Skeletal muscle tissue (tissue), 4 donors: ENCODE results near the gene GFER. TPM values are rescaled to one million over a fixed set of nuclear protein-coding genes. Genes with fewer than 3 reads are reported as not detected.
"Not testable (repeated sequence)": the region's sequence is repeated elsewhere in the genome, so short reads cannot be mapped to it uniquely, and the experiment has no call there.

Source experiments
- H3K27ac ChIP-seq: one replicate; pipeline ENCODE4 v1.7.0; 2013; ENCODE audit warnings: mild to moderate bottlenecking, low read depth, low read length, inconsistent platforms
- H3K27me3 ChIP-seq, 3 donors: one replicate each; pipeline ENCODE4 v1.7.0; 2013; ENCODE audit warnings: low read length in 3 of 3; ENCODE audit not compliant: control insufficient read depth in 3 of 3, insufficient read depth in 3 of 3
- H3K36me3 ChIP-seq, 3 donors: one replicate each; pipeline ENCODE4 v1.7.0; 2013; ENCODE audit warnings: low read length in 3 of 3; ENCODE audit not compliant: control insufficient read depth in 3 of 3, insufficient read depth in 3 of 3
- H3K4me1 ChIP-seq, 3 donors: one replicate each; pipeline ENCODE4 v1.7.0; 2013; ENCODE audit warnings: low read length in 3 of 3, mild to moderate bottlenecking in 3 of 3; ENCODE audit not compliant: control insufficient read depth in 3 of 3, insufficient read depth in 3 of 3
- H3K4me3 ChIP-seq, 3 donors: one replicate each; pipeline ENCODE4 v1.7.0; 2013; ENCODE audit warnings: low read length in 3 of 3
- H3K9ac ChIP-seq, 3 donors: one replicate each; pipeline ENCODE4 v1.7.0; 2013; ENCODE audit warnings: low read length in 3 of 3, mild to moderate bottlenecking in 3 of 3, moderate library complexity in 2 of 3, low read depth in 1 of 3
- H3K9me3 ChIP-seq, 3 donors: one replicate each; pipeline ENCODE4 v1.7.0; 2013; ENCODE audit warnings: low read length in 3 of 3; ENCODE audit not compliant: control insufficient read depth in 3 of 3
- total RNA-seq: library from RNA; depleted of rRNA; stranded (reverse); fragments of >200 nt; gene quantifications from one replicate; pipeline ENCODE4 v1.2.3, GENCODE V29; 2014
- donor health status: Osteomylitis.

Gene GFER
- total RNA-seq, 1 donor from 2014 or later: 4.7 TPM

DNA sequence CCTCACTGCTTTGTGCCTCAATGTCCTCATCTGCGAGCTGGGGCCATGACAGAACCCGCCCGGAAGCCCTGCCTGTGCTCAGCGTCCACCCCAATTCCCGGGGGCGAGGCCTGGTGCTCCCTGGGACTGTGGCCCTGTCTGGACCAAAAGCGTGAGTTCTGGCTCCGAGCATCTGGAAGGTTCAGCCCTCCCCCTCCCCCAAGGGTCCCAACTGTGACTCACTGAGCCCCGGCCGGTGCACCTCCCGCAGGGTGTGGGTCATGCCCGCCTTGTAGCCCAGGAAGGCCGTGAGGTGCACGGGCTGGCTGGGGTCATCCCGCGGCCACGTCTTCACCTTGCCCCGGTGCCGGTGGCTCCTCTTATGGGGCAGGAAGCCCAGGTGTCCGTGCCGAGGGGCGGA is 30.3 kb upstream of the GFER start:
- Histone ChIP-seq H3K9ac (peak overlapping the region; percentile 91 to 98 (median 97)), H3K4me1 (peaks cover 28 to 51% (median 36%) of the 10 kb centered on the region in 3 donors), H3K27me3 (no peaks in the 10 kb centered on the region), H3K36me3 (peaks cover 2 to 8% (median 5%) of the 10 kb centered on the region in 3 donors), H3K27ac (peak overlapping the region; percentile 97), H3K4me3 (peak overlapping the region; percentile 78 to 90 (median 88)), H3K9me3 (no peaks in the 10 kb centered on the region)

DNA sequence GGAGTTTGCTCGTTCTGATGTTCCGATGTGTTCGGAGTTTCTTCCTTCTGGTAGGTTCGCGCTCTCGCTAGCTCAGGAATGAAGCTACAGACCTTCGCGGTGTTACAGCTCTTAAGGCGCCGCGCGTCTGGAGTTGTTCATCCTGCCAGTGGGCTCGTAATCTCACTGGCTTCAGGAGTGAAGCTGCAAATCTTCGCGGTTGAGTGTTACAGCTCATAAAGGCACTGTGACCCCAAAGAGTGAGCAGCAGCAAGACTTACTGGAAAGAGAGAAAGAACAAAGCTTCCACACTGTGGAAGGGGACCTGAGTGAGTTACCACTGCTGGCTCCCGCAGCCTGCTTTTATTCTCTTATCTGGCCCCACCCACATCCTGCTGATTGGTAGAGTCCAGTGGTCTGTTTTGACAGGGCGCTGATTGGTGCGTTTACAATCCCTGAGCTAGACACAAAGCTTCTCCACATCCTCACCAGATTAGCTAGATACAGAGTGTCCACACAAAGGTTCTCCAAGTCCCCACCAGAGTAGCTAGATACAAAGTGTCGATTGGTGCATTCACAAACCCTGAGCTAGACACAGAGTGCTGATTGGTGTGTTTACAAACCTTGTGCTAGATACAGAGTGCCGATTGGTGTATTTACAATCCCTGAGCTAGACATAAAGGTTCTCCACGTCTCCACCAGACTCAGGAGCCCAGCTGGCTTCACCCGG is 26.4 kb upstream of the GFER start:
- H3K9me3 ChIP-seq, H3K27me3 ChIP-seq, H3K27ac ChIP-seq, H3K9ac ChIP-seq, H3K4me3 ChIP-seq: not testable (repeated sequence)
- peaks cover 25 to 48% (median 29%) of the 10 kb centered on the region in 3 donors for H3K4me1 ChIP-seq
- H3K36me3 ChIP-seq: peaks cover 16 to 27% (median 22%) of the 10 kb centered on the region in 3 donors

- not testable (repeated sequence) for H3K9me3 ChIP-seq, H3K27ac ChIP-seq, H3K9ac ChIP-seq, H3K27me3 ChIP-seq, H3K4me3 ChIP-seq
- peaks cover 27 to 48% (median 31%) of the 10 kb centered on the region in 3 donors for H3K4me1 ChIP-seq
- H3K36me3 ChIP-seq: peaks cover 19 to 29% (median 24%) of the 10 kb centered on the region in 3 donors
These were observed 25.9 kb upstream of the GFER start for GRCh38 chr16:1958143-1958491.

DNA sequence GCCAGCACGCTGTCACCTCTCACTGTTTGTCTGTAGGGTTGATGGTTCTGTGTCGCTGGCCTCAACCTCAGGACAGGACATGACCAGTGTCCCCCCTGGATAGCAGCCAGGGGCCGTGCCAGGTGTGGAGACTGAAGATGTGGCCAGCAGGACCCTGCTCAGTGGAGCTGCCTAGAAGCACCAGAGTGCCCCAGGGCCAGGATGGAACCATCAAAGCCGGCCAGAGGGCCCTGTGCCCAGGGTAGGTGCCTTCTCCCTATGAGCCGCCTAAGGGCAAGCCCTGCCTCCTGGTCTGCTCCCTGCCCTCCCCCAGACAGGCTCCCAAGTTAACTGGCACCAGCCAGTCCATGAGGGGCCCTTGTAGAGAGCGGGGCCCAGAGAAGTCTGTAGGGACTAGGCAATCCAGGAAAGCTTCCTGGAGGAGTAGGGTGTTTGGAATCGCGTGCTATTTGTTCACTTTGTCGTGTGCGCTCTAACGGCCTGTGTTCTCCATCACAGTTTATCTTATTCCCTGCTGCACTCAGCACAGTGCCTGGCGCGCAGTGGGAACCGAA is 25.2 kb upstream of the GFER start:
- Histone ChIP-seq H3K27me3 (no peaks in the 10 kb centered on the region), H3K36me3 (peaks cover 24 to 30% (median 26%) of the 10 kb centered on the region in 3 donors), H3K27ac (peak overlapping the region; percentile 82), H3K4me1 (peaks cover 31 to 49% (median 32%) of the 10 kb centered on the region in 3 donors), H3K4me3 (peak overlapping the region; percentile 59 to 94 (median 63)), H3K9ac (peak overlapping the region in 2 of 3 donors; percentile 69 to 98), H3K9me3 (no peaks in the 10 kb centered on the region)

DNA sequence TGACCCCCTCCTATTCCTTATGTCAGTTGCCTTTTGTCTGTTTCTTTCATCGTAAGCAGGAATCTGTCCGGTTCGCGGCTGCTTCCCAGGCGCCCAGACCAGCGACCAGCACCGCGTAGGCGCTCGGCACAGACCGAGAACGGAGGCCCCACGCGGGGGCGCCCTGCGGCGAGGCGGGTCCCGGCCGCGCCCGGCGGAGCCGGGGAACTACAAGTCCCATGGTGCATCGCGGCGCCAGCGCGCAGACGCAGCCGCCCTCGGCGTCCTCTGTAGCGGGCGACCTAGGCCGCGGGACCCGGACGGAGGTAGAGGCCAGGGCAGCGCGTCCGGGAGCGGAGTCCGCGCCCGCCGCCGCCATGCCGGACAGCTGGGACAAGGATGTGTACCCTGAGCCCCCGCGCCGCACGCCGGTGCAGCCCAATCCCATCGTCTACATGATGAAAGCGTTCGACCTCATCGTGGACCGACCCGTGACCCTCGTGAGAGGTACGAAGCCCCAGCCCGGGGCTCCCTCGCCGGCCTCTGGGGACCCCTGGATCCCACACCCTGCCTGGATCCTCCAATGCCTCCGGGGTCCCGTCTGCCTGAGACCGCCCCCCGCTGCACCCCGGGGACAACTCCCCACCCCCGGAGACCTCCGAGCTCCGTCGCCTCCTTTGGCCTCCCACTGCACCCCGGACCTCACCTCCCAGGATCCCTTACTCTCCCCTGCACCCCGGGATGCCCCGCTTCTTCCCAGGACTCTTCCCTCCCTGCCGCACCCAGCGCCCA is 24.5 kb upstream of the GFER start, which contains the start of gene NDUFB10:
Gene NDUFB10 (plus strand): TSS at position 270 of the 771 bp plus-strand sequence. CDS start 87 bp downstream, at position 357.
- H3K27ac ChIP-seq: peak within 1 kb of the TSS; percentile 82
- peaks cover 30 to 48% (median 35%) of the 10 kb centered on the region in 3 donors for H3K4me1 ChIP-seq

GRCh38 chr16:1960665-1961630 is 23.0 kb upstream of the GFER start:
- Histone ChIP-seq H3K4me1 (peaks cover 32 to 49% (median 37%) of the 10 kb centered on the region in 3 donors), H3K27me3 (no peaks in the 10 kb centered on the region), H3K36me3 (peaks cover 26 to 33% (median 26%) of the 10 kb centered on the region in 3 donors), H3K9ac (peak overlapping the region in 2 of 3 donors; percentile 95 to 98), H3K27ac (no peak overlapping the region), H3K4me3 (peak overlapping the region; percentile 80 to 94 (median 92)), H3K9me3 (no peaks in the 10 kb centered on the region)

More for the DNA sequence above, 24.5 kb upstream of the GFER start, which contains the start of gene NDUFB10:
- H3K36me3 ChIP-seq: peaks cover 26 to 31% (median 26%) of the 10 kb centered on the region in 3 donors
- peak within 1 kb of the TSS; percentile 80 to 94 (median 92) for H3K4me3 ChIP-seq
- no peaks in the 10 kb centered on the region for H3K9me3 ChIP-seq
- no peaks in the 10 kb centered on the region for H3K27me3 ChIP-seq
- peak within 1 kb of the TSS; percentile 95 to 98 (median 96) for H3K9ac ChIP-seq

DNA sequence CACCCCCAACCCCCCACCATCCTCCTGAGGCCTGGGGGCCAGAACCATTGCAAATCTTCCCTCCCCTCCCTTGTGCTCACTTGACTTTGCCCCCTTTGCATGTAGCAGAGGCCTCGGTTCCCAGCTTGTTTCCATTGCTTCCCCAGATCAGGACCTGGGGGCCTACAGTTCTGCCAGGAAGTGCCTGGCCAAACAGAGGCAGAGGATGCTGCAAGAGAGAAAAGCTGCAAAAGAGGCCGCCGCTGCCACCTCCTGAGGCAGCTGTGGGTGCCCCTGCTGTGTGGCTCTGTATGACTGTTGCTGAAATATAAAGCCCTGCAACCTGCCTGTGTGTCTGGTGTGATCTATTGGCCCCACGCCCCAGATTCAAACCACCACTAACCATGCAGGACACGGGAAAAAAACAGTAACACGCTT is 22.3 kb upstream of the GFER start:
- peaks cover 26 to 33% (median 26%) of the 10 kb centered on the region in 3 donors for H3K36me3 ChIP-seq
- no peaks in the 10 kb centered on the region for H3K27me3 ChIP-seq
- no peak overlapping the region for H3K4me3 ChIP-seq
- H3K27ac ChIP-seq: no peak overlapping the region
- H3K9ac ChIP-seq: no peak overlapping the region
- peaks cover 33 to 55% (median 38%) of the 10 kb centered on the region in 3 donors for H3K4me1 ChIP-seq
- H3K9me3 ChIP-seq: no peaks in the 10 kb centered on the region

DNA sequence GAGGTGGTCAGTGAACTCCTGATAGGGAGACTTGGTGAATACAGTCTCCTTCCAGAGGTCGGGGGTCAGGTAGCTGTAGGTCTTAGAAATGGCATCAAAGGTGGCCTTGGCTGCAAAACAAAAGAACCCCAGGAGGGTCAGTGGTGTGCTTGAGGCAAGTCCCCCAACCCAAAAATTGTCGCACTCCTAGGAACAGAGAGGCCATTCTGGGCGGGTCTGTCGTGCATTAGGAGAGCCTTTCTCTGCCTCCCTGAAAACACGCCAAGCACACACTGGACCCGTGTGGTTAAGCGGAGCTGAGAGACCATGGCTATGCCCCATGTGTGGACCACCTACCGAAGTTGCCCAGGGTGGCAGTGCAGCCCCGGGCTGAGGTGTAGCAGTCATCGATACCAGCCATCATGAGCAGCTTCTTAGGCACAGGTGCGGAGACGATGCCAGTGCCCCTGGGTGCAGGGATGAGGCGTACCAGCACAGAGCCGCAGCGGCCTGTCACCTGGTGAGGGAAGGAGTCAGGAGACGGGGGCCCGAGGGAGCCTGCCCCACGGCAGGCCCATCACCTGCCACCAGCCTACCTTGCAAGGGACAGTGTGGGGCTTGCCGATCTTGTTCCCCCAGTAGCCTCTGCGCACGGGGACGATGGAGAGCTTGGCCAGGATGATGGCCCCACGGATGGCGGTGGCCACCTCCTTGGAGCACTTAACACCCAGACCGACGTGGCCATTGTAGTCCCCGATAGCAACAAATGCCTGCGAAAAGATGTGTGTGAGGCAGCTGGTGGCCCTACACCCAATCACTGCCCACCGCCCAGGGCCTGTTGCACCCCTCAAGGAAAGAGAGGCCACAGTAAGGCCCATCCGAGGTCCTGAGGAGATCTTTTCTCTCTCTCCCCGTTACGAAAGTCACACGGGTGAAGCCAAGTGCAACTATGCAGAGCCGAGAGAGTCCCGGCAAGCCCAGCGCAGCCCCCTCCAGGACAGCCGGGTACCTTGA is 21.5 kb upstream of the GFER start:
- not testable (repeated sequence) for H3K9me3 ChIP-seq, H3K27ac ChIP-seq, H3K27me3 ChIP-seq, H3K4me3 ChIP-seq
- Histone ChIP-seq H3K9ac (peak overlapping the region in 1 of 3 donors; percentile 16), H3K4me1 (peaks cover 33 to 60% (median 38%) of the 10 kb centered on the region in 3 donors), H3K36me3 (peaks cover 26 to 33% (median 26%) of the 10 kb centered on the region in 3 donors)
